ENCODE results near the gene SHISAL1.

- TF ChIP-seq PPARA (CRISPR knock-in tag; IDR thresholded peaks at IDR 0.05; ENCODE audit: borderline replicate concordance) (no peak), ARNTL (CRISPR knock-in tag; IDR thresholded peaks at IDR 0.05; ENCODE audit: borderline replicate concordance, low read depth) (no peak), PATZ1 (CRISPR knock-in tag; IDR thresholded peaks at IDR 0.05; ENCODE audit: borderline replicate concordance) (no peak), ZFP3 (CRISPR knock-in tag; IDR thresholded peaks at IDR 0.05) (no peak), ZC3H10 (CRISPR knock-in tag; IDR thresholded peaks at IDR 0.05) (no peak), ISL1 (CRISPR knock-in tag; IDR thresholded peaks at IDR 0.05) (no peak), TOX (CRISPR knock-in tag; IDR thresholded peaks at IDR 0.05; ENCODE audit: borderline replicate concordance) (no peak)
Observed at GRCh38 chr22:44209343-44209742, 103.4 kb downstream of the SHISAL1 start.
